Ureter (tissue), 1 donor: ENCODE results near the gene ELL2. TPM values are rescaled to one million over a fixed set of nuclear protein-coding genes. Genes with fewer than 3 reads are reported as not detected.

Source experiments
- DNase-seq: peaks from one replicate; pipeline ENCODE4 v3.0.0-alpha.2; 2020; ENCODE audit warnings: low spot score
- total RNA-seq: library from RNA; stranded (reverse); gene quantifications from one replicate; pipeline ENCODE4 v1.2.4, GENCODE V29; 2023
- donor health status: DM: yes; HTN: yes; CAD: no.

The ELL2 gene
- total RNA-seq, 1 donor from 2014 or later, result 77.8 TPM

DNA sequence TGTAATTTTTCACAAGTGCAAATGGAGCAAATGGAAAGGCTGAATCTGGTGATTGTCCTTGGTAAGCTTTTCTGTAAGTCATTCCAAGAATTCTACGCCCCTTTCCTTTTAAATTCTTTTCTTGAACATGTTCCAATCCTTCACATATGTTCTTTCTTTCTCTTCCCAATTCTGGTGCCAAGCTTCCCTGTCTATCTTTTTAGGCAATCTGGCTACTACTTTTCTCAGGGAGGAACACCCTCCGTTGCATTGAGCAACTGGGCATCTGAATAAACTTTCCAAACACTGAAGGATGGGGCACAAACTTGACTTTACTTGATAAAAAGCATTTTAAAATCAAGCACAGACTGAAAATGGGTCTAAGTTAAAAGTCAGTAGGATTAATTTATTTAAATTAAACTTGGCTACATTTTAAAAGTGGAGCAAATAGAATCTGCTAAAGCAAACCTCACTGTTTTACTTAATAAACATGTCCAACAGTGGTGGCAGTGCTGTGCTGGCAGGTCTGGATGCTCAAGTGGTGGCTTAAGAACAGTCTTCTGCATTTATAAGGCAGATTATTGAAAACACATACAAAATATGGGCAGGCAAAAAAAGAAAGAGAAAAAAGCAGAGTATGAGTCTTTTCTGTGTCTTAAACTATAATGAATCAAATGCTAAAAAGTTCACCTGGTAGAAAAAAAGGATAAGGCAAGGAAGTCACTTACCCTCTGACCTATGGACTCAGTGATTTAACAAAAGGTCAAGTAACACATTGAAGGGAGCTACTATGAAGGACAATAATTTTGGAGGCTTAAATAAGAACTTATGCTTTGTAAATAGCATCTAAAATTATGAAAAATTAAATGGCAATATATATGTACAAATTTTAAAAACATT lies 5.4 kb downstream of the ELL2 start:
- no peak for DNase-seq

DNA sequence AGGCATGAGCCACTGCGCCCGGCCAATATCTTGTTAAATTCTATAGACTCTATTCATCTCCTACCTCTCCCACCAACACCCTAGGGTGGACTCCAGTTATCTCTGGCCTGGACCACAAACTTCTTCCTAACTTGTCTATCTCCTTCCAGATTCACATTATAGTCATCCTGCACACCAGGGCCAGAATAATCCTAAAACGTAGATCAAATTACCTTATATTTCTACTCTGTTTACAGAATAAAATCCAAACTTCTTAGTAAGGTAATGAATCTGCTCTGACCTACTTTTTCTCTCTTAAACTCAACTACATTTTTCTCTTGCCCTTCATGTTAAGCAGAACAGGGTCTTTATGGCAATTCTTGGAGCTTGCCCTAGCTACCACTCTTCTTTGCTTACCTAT lies 6.9 kb downstream of the ELL2 start:
- no peak for DNase-seq

DNA sequence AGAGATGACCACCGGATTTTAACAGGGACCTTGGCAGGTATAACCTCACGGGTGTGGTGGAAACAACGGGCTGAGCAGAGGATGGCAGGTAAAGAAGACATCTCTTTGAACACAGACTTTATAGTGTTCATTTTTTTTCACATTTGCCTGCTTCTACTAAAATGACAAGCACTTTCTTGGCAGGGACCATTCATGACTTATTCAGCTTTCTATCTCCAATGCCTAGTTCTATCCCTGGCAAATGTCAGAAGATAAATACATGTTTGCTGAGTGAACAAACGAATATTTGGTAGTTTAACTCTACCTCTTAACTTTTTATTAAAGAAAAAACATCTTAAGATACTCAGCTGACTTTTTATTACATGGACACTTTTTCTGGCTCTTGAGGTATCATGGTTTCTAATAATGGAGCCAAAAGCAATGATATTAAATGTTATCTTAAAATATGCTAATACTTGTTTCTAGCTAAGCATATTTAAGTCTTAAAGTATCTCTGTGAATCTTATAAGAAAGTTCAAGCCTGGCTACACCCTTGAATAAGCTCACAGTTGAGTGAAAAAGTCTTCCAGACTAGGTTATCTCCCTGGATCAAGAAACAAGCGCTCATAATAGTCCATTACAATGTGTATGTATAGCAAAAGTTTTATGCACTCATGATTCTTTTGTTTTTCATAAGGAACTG lies 8.5 kb downstream of the ELL2 start:
- no peak for DNase-seq

GRCh38 chr5:95951916-95952315 lies 9.7 kb downstream of the ELL2 start:
- no peak for DNase-seq

DNA sequence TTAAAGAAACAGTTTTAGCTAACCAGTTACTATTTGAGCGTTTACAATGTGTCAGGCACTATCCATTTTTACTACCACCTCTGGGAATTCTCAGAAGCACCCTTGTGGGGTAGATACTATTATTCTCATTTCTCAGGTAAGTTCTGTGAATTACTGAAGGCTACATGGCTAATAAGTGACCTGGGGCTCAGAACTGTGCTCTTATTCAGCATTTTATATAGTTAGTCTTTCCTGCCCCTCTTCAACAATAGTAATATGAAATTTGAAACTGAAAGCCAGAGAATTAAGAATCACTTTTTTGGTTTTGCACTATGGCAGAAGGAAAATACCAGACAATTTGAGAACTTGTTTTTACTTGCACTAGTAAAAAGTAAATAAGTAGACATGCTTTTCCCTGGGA lies 11.8 kb downstream of the ELL2 start:
- DNase-seq, result no peak

- DNase-seq, result no peak
Observed at GRCh38 chr5:95948631-95949030, 13.0 kb downstream of the ELL2 start.

DNA sequence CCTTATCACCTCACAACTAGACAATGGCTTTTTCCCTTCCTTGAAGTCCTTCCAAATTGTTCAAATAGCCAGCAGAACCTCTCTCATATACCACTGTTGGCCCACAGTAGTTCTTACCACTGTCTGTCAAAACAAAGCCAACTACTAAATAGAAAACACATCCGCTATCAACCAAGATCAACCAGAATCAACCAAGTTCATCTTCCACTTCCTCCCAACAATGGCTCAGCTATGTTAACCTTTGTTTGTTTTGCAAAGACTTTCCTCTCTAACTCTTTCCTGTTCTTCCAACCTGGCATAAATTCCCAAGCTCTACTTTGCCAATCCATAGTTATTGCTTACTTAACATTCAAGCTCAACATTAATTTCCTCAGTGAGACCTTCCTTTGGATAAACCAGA lies 15.2 kb downstream of the ELL2 start:
- no peak for DNase-seq

GRCh38 chr5:95942968-95943367 lies 18.7 kb downstream of the ELL2 start:
- DNase-seq, result no peak

GRCh38 chr5:95942414-95942813 lies 19.2 kb downstream of the ELL2 start:
- no peak for DNase-seq

DNA sequence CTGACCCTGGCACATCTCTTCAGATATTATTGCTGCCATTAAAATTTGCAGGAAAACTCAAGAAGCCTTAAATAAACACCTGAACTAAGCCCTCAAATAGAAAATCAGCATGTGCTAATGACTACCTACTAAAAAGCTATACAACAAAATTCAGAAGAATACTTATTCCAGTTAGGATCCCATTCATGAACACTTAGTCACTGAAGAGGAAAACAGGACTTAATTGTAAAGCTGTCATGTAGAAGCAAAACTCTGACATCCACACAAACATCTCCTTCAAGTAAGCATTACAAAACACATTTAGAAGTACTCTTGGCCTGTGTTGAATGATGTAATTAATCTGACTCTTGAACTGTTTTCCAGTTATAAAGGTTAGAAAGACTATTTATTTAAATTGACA lies 19.9 kb downstream of the ELL2 start:
- DNase-seq, result no peak

DNA sequence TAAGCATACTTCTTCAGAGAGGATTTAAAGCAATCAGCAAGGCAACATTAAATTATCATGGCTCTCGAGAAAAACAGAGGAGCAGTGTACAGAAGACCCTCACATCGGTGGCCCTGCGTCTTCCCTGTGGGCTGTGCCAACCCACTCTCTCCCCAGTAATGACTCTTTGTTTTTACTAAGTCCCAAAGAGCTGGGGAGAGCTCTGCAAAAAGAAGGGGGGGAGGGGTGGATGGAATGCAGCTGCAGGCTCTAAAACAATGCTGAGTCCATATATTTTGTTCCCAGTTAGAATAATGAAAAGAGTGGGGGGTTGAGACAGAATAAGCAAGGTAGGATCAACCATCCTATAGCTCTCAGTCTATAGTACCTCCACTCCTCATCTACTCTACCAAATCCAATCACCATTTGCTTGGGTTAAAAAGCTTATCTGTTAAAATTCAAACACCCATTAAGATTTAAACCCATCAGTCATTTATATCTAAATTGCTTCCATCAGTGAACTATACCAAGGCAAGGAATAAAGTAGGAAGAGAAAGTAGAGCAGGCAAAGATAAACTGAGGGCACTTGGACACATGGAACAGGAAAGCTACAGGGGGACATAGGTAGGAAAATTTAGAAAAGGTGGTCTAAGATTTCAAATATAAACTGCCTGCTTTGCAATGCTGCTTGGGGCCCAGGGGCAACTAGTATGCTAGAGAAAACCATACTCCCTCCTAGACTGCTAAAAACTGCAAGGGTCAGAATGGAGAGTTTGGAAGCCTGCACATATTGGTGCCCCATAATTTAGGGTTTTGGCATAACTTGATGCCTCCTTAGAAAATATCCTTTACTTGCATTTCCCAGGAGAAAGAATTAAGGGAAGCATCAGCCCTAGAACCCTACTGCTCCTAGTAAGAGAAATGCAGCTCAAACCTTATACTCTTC lies 20.6 kb downstream of the ELL2 start:
- DNase-seq, result no peak

- no peak for DNase-seq
Observed at GRCh38 chr5:95939465-95939864, 22.2 kb downstream of the ELL2 start.

DNA sequence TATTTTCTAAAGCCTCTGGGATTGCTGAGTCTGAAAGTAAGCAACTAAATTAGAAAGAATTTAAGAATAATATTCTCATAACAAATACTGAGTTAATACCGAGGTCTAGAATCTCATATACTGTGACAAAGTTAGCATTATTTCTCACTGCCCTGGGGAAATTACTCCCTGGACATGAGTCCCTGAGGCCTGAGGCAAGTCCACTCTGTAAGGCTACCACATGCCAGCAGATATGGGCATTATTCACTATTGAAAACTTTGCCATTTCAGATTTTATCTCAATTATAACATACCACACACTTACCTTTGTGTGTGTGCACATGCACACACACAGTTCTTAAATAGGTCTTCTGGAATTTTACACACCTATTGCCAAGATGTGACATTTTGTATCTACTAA lies 22.9 kb downstream of the ELL2 start:
- DNase-seq, result no peak

DNA sequence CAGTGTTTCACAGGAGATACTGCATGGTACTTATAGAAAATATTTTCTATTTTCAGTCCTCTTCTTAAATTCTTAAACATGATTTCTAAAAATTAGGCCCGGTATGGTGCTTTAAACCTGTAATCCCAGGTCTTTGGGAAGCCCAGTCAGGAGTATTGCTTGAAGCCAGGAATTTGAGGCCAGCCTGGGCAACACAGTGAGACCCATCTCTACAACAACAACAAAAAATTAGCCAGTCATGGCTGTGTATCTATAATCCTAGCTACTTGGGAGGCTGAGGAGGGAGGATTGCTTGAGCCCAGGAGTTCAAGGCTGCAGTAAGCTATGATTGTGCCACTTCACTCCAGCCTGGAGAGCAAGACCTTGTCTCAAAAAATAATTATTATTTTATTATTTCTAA lies 23.3 kb downstream of the ELL2 start:
- no peak for DNase-seq

DNA sequence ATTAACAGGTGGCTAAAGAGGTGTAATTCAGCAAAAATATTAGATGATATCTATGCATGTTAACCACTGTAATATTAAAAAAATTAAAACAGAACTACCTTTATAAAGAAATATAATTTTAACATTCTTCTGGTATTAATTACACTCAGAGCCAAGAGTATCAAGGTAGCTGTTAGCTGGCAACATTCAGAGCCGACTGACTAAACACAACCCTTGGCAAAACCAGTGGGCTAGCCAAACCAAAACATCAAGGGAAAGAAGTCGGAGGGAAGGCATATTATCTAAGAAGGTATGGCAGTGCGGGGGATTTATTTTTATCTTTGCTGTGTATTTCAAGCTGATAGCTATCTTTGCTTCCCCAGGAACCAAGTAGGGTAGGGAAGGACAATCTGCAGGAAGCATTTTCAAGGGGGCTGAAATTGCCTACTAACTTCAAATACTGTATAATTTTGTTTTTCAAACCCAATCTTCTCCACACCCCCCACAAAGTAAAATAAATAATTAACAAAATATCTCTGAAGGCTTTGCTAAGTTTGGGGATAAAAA lies 24.0 kb downstream of the ELL2 start:
- no peak for DNase-seq

DNA sequence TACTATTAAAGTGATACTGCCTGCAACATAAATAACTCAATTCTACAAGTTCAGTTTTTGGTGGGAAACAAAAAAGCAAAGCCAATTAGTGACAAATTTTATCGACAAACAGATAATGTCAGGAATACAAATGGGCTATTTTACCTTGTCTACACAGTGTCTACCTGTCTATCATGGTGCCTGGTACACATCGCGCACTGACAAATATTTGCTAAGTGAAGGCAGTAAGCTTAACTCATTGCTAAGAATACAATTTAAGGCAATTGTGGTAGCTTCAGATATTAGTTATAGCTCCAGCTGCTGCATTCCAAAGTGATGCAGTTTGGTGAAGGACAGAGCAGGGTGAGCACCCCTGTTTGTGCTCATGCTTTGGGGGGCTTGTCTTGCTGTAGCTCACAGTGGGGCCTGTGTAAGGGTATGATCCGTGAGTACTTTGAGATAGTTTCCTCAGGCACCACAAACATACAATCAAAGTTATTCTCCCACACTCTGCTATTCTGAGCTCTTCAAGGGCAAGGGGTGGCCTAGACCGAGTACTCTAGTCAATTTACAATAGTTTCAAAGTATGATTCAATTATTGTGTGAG lies 24.7 kb downstream of the ELL2 start:
- no peak for DNase-seq

DNA sequence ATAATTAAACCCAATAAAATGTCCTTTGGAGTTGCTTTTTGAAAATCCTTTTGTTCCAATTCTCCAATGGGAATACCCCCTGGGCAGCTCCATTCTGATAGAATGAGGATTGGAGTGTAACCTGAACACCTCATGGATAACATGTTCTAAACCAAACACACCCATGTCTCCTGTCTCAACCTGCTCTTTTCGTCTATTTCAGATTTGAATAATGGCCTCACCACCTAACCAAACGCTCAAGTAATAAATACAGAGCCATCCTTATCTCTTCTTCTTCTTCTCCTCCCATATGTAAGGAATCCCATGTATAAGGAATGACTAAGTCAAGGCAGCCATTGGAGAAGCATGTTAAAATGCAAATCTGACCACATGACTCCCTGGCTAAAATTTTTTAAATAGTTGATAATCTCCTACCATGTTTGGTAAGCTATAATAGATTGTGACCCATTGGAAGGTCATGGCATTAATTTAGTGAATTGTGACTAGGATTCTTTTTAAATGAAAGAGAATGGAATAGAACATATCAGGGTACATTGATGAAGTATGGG lies 26.0 kb downstream of the ELL2 start:
- no peak for DNase-seq

DNA sequence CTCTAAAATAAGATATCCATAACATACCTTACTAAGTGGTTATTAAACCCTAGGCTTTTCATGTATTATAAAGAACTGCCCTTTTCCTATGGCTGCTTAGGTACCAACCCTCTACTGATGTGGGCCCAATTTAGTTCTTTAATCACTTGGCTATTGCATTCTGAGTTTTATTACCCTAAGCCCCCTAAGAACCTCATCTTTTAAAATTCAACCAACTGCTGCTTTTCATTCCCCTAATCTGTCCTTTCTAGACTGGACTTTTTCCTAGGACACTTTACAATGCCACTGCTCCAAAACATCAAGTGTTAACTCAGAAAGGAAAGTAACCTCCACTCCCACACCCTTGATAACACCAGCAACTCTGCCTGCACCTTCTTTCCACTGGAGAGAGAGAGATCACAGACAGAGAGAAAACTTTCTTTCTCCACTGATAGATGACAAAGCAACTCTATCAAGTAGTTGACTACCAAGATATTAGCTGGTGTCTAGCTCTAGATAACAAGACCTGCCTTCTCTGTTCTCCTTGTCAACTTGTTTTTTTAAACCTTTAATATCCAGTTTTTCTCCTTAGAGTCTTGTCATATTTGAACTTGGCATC lies 27.3 kb downstream of the ELL2 start:
- no peak for DNase-seq

DNA sequence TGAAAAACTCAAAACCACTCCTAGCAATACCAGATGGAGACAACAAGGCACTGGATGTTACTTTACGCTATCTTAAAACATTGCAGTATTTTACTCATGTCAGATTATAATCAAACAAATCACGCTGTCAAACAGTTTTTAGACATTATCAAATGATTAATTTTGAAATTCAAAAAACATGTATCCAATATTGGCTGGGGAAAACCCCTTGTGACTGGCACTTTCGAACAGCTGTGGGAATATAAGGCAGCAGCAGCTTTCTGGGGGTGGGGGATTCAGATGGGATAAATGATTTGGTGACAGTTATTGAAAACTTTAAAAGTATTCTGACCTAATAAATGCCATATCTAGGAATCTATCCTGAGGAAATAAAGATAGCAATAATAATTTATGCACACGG lies 28.7 kb downstream of the ELL2 start:
- no peak for DNase-seq

- no peak for DNase-seq
Observed at GRCh38 chr5:95931079-95931833, 30.4 kb downstream of the ELL2 start.
